Measurements from ENCODE around the gene GJA5. TPM values are rescaled to one million over a fixed set of nuclear protein-coding genes. Genes with fewer than 3 reads are reported as not detected.

The GJA5 gene
- total RNA-seq, 1 donor from 2014 or later: 0.58 TPM

DNA sequence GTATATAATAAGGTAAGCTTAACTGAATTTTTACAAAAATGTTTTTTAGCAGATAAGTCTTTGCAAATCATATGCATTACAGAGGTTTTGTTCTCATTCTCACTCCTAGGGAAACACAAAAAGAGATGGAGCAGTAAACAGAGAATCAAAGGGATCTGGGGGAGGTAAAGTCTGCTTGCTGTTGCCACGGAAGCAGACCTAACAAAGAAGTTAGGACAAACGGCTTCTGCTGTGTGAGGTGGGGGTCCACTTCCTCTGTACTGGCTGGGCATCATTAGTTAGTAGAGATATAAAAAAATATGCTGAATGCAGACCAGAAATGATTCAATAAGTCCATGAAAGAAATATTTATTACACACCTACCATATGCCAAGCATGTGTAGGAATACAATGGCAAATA is 34.2 kb downstream of the GJA5 start:
- H3K9me3 Mint-ChIP-seq: no peaks in the 10 kb centered on the region

DNA sequence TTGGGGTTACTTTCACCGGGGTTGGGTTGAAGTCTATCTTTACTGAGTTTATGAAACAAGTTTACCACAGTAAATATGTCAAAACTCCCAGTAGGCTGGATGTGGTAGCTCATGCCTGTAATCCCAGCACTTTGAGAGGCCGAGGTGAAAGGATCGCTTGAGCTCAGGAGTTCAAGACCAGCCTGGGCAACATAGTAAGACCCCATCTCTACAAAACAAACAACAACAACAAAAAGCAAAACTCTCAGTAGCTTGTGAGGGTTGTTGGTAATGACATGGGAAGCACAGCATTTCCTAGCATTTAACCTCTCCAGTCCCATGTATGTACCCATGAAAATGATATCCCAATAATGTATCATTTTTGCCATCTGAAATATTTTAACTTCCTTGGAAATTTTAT is 34.7 kb downstream of the GJA5 start:
- Mint-ChIP-seq H3K9me3 (no peaks in the 10 kb centered on the region), H3K36me3 (no peaks in the 10 kb centered on the region), H3K4me3 (no peak overlapping the region), H3K27me3 (peaks cover 40% of the 10 kb centered on the region), H3K27ac (no peak overlapping the region), H3K4me1 (ENCODE audit: unreplicated experiment) (peaks cover 5% of the 10 kb centered on the region)
- TF ChIP-seq, protein P1, sequence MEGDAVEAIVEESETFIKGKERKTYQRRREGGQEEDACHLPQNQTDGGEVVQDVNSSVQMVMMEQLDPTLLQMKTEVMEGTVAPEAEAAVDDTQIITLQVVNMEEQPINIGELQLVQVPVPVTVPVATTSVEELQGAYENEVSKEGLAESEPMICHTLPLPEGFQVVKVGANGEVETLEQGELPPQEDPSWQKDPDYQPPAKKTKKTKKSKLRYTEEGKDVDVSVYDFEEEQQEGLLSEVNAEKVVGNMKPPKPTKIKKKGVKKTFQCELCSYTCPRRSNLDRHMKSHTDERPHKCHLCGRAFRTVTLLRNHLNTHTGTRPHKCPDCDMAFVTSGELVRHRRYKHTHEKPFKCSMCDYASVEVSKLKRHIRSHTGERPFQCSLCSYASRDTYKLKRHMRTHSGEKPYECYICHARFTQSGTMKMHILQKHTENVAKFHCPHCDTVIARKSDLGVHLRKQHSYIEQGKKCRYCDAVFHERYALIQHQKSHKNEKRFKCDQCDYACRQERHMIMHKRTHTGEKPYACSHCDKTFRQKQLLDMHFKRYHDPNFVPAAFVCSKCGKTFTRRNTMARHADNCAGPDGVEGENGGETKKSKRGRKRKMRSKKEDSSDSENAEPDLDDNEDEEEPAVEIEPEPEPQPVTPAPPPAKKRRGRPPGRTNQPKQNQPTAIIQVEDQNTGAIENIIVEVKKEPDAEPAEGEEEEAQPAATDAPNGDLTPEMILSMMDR (conservative IDR thresholded peaks at IDR 0.05): no peak
- DNase-seq (ENCODE audit: extremely low spot score, unreplicated experiment): no peak

More for the DNA sequence above, 34.2 kb downstream of the GJA5 start:
- DNase-seq (ENCODE audit: extremely low spot score, unreplicated experiment): no peak
- Mint-ChIP-seq H3K4me1 (ENCODE audit: unreplicated experiment) (peaks cover 5% of the 10 kb centered on the region), H3K36me3 (no peaks in the 10 kb centered on the region), H3K4me3 (no peak overlapping the region), H3K27ac (no peak overlapping the region), H3K27me3 (peaks cover 41% of the 10 kb centered on the region)
- TF ChIP-seq, protein P1 (conservative IDR thresholded peaks at IDR 0.05): no peak

DNA sequence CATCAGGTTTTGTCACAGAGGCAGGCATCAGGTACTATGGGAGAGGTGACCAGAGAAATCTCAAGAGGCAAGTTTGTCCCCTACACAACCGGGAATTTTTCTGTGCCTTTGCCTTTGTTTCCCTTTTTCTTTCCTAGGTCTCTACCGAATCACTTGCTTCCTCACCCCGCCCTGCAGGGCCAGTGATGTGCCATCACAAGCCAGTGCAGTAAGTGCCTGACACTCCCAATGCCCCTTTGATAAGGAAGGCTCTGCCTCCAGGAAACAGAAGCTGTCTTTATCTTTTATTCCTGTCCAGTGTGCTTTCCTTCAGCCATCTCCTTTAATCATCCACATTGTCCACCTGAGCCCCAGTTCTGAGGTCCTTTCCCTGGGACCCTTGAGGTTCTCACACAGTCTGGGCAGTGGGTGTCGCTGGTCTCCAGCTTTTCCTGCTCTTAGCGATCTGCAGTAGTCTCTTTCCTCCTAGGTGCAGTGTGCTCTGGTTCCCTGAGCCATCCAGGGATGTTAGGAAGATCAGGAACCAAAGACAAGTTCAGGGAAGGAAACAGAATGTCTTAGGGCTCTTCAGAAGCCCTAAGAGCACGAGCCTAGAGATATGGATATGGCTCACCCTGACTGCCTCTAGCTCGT is 36.6 kb downstream of the GJA5 start:
- no peaks in the 10 kb centered on the region for H3K9me3 Mint-ChIP-seq
- no peak for DNase-seq (ENCODE audit: extremely low spot score, unreplicated experiment)
- H3K4me1 Mint-ChIP-seq (ENCODE audit: unreplicated experiment): peaks cover 5% of the 10 kb centered on the region
- H3K27me3 Mint-ChIP-seq: peaks cover 28% of the 10 kb centered on the region
- TF ChIP-seq, protein P1 (conservative IDR thresholded peaks at IDR 0.05): peak; percentile 70
- H3K27ac Mint-ChIP-seq: no peak overlapping the region
- H3K4me3 Mint-ChIP-seq: no peak overlapping the region
- H3K36me3 Mint-ChIP-seq: no peaks in the 10 kb centered on the region

DNA sequence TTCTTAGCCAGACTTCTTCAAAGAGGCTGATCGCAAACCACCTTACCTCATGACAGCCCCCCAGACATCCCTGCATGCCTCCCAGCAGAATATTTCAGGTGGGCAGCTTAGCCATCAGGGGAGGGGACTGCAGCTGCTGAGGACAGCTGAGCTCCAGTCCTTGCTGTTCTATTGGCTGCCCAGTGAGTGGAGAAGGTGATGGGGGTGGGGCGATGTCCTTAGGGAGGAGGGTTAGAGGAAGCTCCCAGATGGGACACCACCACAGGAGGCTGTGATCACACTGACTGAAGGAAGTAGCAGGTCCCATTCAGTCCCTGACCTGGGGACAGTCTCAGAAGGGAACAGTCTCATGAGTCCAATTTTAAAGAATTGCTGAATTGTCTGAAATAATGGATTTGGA is 38.3 kb downstream of the GJA5 start:
- H3K27me3 Mint-ChIP-seq: peaks cover 25% of the 10 kb centered on the region
- no peaks in the 10 kb centered on the region for H3K36me3 Mint-ChIP-seq
- H3K4me3 Mint-ChIP-seq: no peak overlapping the region
- TF ChIP-seq, protein P1 (conservative IDR thresholded peaks at IDR 0.05): no peak
- peaks cover 2% of the 10 kb centered on the region for H3K9me3 Mint-ChIP-seq
- H3K4me1 Mint-ChIP-seq (ENCODE audit: unreplicated experiment): peaks cover 5% of the 10 kb centered on the region
- DNase-seq (ENCODE audit: extremely low spot score, unreplicated experiment): no peak
- no peak overlapping the region for H3K27ac Mint-ChIP-seq

DNA sequence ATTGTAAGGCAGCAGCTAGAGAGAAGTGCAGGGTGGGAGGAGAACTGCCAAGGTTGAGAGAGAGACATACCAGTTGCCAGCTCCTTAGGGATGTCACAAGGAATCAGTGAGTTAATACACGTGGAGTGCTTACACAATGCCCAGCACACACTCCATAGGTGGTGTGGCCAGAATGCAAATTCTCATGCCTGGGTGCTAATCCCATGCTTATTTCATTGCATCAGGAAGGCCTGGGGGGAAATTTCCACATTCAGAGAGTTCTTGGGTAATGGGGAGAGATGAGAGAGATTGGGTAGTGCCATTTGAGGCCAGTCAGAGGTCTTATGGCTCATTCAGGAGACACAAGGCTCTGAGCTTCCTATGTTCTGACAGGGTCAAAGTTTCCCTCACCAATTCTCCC is 38.7 kb downstream of the GJA5 start:
- no peak for DNase-seq (ENCODE audit: extremely low spot score, unreplicated experiment)
- H3K27me3 Mint-ChIP-seq: peaks cover 28% of the 10 kb centered on the region
- peaks cover 6% of the 10 kb centered on the region for H3K9me3 Mint-ChIP-seq
- TF ChIP-seq, protein P1 (conservative IDR thresholded peaks at IDR 0.05): no peak
- H3K4me1 Mint-ChIP-seq (ENCODE audit: unreplicated experiment): peaks cover 5% of the 10 kb centered on the region
- no peak overlapping the region for H3K27ac Mint-ChIP-seq
- no peaks in the 10 kb centered on the region for H3K36me3 Mint-ChIP-seq
- no peak overlapping the region for H3K4me3 Mint-ChIP-seq
